ENCODE data around the gene NTM. TPM values are rescaled to one million over a fixed set of nuclear protein-coding genes. Genes with fewer than 3 reads are reported as not detected.

NTM gene
- polyA plus RNA-seq, 1 donor from 2014 or later: 39.4 TPM

- Histone ChIP-seq H3K79me2 (replicated peaks; ENCODE audit: insufficient read depth, low read length) (no peaks in the 10 kb centered on the region), H4K20me1 (ENCODE audit: insufficient read depth) (no peaks in the 10 kb centered on the region), H3K27me3 (ENCODE audit: insufficient read depth, low read depth, low read length) (no peaks in the 10 kb centered on the region), H3F3A (ENCODE audit: insufficient read depth, low read length, poor library complexity, severe bottlenecking) (no peaks in the 10 kb centered on the region), H2AFZ (ENCODE audit: low read depth, low read length) (no peak overlapping the region), H3K27ac (ENCODE audit: low read length) (no peak overlapping the region), H3K4me2 (ENCODE audit: low read length) (no peak overlapping the region), H3K9me3 (ENCODE audit: low read length) (no peaks in the 10 kb centered on the region), H3K4me3 (ENCODE audit: low read length) (no peak overlapping the region), H3K9me2 (ENCODE audit: insufficient read depth, low read length) (no peaks in the 10 kb centered on the region), H3K9ac (ENCODE audit: low read length) (no peak overlapping the region), H3K36me3 (ENCODE audit: insufficient read depth, low read length) (no peaks in the 10 kb centered on the region)
- no peak for TF ChIP-seq MXI1 (conservative IDR thresholded peaks at IDR 0.05; ENCODE audit: poor library complexity, severe bottlenecking)
- no peak for TF ChIP-seq SMC3 (conservative IDR thresholded peaks at IDR 0.05; ENCODE audit: poor library complexity)
- no peak for TF ChIP-seq TAF1 (IDR thresholded peaks at IDR 0.05; ENCODE audit: low read depth)
These were observed 390.0 kb downstream of the NTM start for GRCh38 chr11:131760091-131761061.

- no peaks in the 10 kb centered on the region for H3K9me2 ChIP-seq (ENCODE audit: insufficient read depth, low read length)
- no peak overlapping the region for H3K4me3 ChIP-seq (ENCODE audit: low read length)
- no peaks in the 10 kb centered on the region for H3K9me3 ChIP-seq (ENCODE audit: low read length)
- no peaks in the 10 kb centered on the region for H3K36me3 ChIP-seq (ENCODE audit: insufficient read depth, low read length)
- H2AFZ ChIP-seq (ENCODE audit: low read depth, low read length): no peak overlapping the region
- H3K27me3 ChIP-seq (ENCODE audit: insufficient read depth, low read depth, low read length): no peaks in the 10 kb centered on the region
- no peak overlapping the region for H3K4me2 ChIP-seq (ENCODE audit: low read length)
- no peak overlapping the region for H3K27ac ChIP-seq (ENCODE audit: low read length)
- TF ChIP-seq CTCF (IDR thresholded peaks at IDR 0.05; ENCODE audit: poor library complexity, severe bottlenecking): no peak
- no peak for TF ChIP-seq POLR2AphosphoS5 (IDR thresholded peaks at IDR 0.05)
- no peak for TF ChIP-seq EZH2 (IDR thresholded peaks at IDR 0.05; ENCODE audit: borderline replicate concordance, insufficient read depth, low read length, poor library complexity, severe bottlenecking)
- TF ChIP-seq RAD21 (conservative IDR thresholded peaks at IDR 0.05): no peak
- TF ChIP-seq SMC3 (conservative IDR thresholded peaks at IDR 0.05; ENCODE audit: poor library complexity): no peak
- no peak for TF ChIP-seq TAF1 (IDR thresholded peaks at IDR 0.05; ENCODE audit: low read depth)
- TF ChIP-seq REST (IDR thresholded peaks at IDR 0.05; ENCODE audit: borderline replicate concordance): no peak
- no peak for TF ChIP-seq EP300 (conservative IDR thresholded peaks at IDR 0.05; ENCODE audit: poor library complexity, severe bottlenecking)
- TF ChIP-seq MXI1 (conservative IDR thresholded peaks at IDR 0.05; ENCODE audit: poor library complexity, severe bottlenecking): no peak
- no peaks in the 10 kb centered on the region for H3F3A ChIP-seq (ENCODE audit: insufficient read depth, low read length, poor library complexity, severe bottlenecking)
- no peaks in the 10 kb centered on the region for H3K79me2 ChIP-seq (replicated peaks; ENCODE audit: insufficient read depth, low read length)
- H3K9ac ChIP-seq (ENCODE audit: low read length): no peak overlapping the region
- H4K20me1 ChIP-seq (ENCODE audit: insufficient read depth): no peaks in the 10 kb centered on the region
These were observed 392.1 kb downstream of the NTM start for GRCh38 chr11:131762346-131763110.

Data from neural cell (in vitro differentiated cells).